HG03354 (cell line): Measurements from ENCODE around the gene CNTN5.
"Not testable (repeated sequence)": the region's sequence is repeated elsewhere in the genome, so short reads cannot be mapped to it uniquely, and the experiment has no call there.

ENCODE experiments used
- ATAC-seq: cut with Tn5 transposase; IDR thresholded peaks from one replicate; pipeline ENCODE4 v1.9.1; 2021; ENCODE audit warnings: mild to moderate bottlenecking; ENCODE audit not compliant: unreplicated experiment, poor library complexity, severe bottlenecking

The CNTN5 gene

GRCh38 chr11:100214791-100215190 lies 1194.0 kb downstream of the CNTN5 start:
- ATAC-seq, result no peak

DNA sequence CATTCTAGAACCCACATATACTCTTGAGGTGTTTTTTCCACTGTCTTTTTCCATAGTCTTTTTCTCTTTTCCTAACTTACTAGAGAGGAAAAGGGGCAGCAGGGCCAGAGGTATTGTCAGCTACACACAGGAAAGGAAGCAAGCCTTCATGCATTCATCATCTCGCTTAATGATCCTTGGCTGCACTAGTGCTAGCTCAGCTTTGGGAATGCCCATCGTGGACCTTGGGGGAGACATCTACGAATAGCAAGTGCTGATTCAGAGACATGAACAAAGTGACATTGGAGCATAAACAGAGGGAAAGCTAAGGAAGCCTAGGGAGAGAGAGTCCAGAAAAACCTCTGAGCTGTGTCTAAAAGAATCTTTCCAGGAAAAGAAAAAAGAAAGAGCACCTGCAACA lies 1200.1 kb downstream of the CNTN5 start:
- ATAC-seq, result no peak

DNA sequence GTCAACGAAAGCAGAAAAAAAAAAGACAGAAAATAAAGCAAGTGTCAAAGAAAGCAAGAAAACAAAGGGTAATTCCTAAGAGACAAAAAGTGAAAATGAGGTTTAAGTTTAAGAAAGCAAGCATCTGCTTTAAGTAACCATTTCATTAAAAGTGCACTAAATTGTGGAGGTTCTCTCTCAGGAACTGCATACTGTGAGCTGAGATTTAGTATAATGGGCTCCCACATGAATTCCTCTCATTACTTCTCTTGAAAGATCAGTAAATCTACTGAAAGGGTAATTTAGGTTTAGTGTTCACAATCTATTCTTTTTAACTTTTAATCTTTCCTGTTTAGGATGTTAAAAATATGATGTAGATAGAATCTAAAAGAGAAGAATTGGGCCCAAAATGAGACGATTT lies 1201.0 kb downstream of the CNTN5 start:
- ATAC-seq, result no peak

GRCh38 chr11:100224541-100225034 lies 1203.8 kb downstream of the CNTN5 start:
- no peak for ATAC-seq

GRCh38 chr11:100229086-100229485 lies 1208.3 kb downstream of the CNTN5 start:
- ATAC-seq, result no peak

DNA sequence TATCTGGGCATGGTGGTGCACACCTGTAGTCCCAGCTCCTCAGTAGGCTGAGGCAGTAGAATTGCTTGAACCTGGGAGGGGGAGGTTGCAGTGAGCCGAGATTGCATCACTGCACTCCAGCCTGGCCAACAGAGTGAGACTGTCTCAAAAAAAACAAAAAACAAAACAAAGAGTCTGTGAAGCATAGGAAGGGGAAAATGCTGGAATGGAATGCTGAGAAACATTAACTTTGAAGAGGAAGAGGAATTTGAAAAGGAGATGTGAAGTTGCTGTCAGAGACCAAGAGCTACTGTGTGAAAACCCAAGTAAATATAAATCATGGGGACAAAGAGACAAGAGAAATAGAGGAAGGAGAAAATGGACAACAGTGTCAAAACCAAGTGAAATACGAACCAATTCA lies 1211.3 kb downstream of the CNTN5 start:
- ATAC-seq, result no peak

GRCh38 chr11:100235085-100235484 lies 1214.3 kb downstream of the CNTN5 start:
- ATAC-seq, result no peak

DNA sequence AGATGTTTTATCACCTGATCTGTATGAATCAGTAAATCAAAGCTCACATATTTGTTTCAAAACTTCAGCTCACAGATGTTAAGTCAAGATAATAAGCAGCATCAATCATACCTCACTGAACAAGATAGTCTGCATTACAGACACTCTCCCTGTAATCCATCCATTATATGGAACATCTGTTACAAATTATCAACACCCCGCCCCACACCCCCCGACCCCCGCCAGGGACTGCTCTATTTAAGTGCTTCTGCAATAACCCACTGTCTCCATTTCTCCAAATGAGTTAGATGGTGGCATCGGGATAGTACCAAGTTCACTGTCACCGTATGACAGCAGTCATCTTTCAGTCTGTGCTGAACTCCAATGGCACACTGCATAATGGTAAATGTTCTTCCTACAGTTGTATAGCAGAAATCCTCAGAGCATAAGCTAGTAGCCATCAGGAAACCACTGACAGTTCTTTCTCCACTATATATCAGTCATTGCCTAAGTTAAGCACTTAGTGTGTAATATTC lies 1219.3 kb downstream of the CNTN5 start:
- ATAC-seq, result no peak

GRCh38 chr11:100247704-100248103 lies 1227.0 kb downstream of the CNTN5 start:
- no peak for ATAC-seq

- ATAC-seq, result not testable (repeated sequence)
Observed at GRCh38 chr11:100257238-100257803, 1236.6 kb downstream of the CNTN5 start.

DNA sequence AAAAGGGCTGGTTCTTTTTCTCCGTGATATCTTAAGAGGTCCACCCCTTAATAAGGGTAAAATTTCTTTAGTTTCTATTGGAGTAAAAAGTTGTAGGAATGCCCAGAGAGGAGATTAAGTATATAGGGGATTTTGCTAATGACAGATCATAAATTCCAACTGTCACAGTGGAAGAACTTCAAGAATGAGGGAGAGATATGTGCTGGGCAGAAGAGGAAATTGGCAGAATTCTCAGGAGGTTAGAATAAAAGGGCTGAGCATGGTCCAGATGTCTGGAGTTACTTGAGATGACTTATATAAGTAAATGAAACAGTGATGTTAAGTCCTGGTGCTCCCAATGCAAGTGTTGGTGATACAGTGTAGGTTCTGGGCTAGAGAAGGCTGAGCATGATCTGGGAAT lies 1248.8 kb downstream of the CNTN5 start:
- ATAC-seq, result no peak

DNA sequence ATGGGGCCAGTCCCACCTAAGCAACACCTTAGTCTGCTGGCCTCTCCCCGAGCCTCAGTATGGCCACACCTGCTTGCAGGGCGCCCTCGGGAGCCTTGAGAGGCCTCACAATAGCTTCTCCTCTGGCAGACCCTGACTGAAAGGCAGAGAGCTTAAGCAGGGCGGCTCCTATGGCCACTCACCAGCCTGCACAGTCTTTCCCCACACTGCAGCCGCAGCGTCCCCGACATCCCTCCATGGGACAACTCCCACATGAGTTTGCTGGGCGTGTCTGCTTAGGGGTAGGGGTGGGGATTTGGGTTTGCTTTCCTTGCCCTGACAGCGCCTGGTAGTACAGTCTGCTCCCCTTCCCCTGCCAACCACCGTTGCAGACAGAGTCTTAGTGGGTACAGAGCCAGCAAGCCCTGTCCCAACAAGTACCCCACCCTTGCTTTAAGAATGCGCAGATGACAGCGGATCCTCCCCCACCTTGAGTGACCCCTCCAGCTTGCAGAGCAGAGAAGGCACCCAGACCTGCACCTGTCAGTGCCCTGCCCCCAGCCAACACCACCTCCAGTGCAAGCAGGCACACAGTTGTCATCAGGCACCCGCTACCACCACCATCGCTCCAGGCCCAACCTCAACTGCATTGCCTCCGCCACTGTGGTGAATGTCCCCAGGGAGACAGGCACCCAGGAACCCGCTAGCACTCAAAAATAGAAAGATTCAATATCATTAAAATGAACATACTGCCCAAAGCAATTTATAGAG lies 1252.5 kb downstream of the CNTN5 start:
- ATAC-seq, result no peak

- ATAC-seq, result not testable (repeated sequence)
Observed at GRCh38 chr11:100274466-100274865, 1253.7 kb downstream of the CNTN5 start.

- ATAC-seq, result no peak
Observed at GRCh38 chr11:100294748-100295147, 1274.0 kb downstream of the CNTN5 start.

- ATAC-seq, result no peak
Observed at GRCh38 chr11:100296051-100296679, 1275.4 kb downstream of the CNTN5 start.

DNA sequence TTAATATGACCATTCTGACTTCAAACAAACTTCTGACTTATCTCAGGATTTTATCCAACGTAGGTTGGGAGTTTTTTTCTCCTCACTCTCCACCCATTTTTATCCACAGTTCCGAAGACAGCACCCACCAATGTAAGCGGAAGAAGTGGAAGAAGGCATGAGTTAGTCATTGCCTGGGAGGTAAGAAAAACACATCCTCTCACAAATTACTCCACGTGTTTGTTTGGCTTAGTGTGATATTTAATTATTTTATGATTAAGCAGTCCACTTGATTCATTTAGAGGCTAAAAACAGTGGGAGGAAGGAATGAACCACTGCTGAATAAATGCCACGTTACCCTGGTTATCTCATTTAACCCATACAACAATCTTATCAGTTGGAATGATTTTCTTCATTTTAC lies 1276.8 kb downstream of the CNTN5 start:
- no peak for ATAC-seq

DNA sequence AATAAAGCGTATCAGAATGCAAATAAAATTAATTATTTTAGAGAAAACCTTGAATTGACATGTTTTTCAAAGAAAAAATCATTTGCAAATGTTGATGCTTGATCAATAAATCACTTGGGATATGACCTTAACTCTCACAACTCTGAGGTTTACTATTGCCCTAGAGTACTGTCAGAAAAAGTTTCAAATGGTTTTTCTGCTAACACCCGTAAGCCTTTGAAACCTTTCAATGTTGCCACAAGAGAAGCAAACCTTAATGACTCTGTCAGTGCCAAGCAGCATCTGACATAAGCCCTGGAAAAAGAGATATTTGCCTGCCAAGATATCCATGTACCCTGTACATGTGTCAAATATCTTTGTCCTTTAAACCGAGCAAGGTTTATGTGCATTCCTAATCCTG lies 1282.1 kb downstream of the CNTN5 start:
- ATAC-seq, result no peak

GRCh38 chr11:100303897-100304296 lies 1283.1 kb downstream of the CNTN5 start:
- no peak for ATAC-seq

GRCh38 chr11:100308202-100308601 lies 1287.5 kb downstream of the CNTN5 start:
- no peak for ATAC-seq

DNA sequence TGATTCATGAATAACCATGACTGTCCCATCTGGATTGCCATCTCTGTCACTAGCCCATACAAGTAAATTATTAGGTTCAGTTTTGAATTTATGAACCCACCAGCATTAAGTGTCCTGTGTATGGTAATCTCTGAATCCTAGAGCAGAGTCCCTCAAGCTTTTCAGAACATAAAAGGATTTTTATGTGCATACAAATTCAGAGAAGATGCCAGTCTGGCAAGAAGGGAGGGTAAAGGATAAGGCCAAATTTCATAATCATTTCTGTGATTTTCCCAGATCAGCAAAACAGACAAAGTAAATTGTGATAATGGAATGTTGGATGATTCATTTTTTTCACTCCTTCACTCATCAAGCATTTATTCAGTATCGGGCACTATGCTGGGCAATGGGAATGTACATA lies 1295.2 kb downstream of the CNTN5 start:
- ATAC-seq, result no peak

- no peak for ATAC-seq
Observed at GRCh38 chr11:100316952-100317351, 1296.2 kb downstream of the CNTN5 start.
